ENCODE measurements around the gene BCLAF3. TPM values are rescaled to one million over a fixed set of nuclear protein-coding genes. Genes with fewer than 3 reads are reported as not detected.

Gene BCLAF3
- total RNA-seq, 1 experiment from 2014 or later: 5.3 TPM

DNA sequence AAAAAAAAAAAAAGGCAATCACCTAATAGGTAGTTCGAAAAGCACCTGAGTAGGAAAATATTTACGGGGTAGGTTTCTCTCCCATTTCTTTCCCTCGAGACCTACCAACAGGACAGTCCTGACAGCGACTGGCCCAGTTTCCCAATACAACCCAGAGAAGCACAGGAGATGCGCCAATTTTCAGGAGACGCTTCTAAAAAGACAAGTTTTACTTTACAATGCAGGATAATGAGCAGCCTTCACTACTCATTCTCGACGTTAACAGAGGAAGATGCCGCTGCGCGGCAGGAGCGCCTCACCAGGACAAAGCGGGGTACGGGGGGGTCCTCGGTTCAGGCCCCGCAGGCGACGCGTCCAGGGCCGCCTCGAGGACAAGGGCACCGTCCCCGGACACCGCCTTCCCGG lies 708 bp downstream of the BCLAF3 start:
- Histone ChIP-seq H3K27me3 (ENCODE audit: insufficient read depth, low read length) (no peaks in the 10 kb centered on the region), H3K27ac (ENCODE audit: low read depth, low read length) (peak overlapping the region; percentile 26; the same call in 1 of the 2 replicates), H3K9me3 (ENCODE audit: control insufficient read depth in 1 of 2, insufficient read depth in 1 of 2, low read depth in 1 of 2, low read length in 2 of 2) (no peaks in the 10 kb centered on the region), H3K9ac (ENCODE audit: low read length) (peak overlapping the region; percentile 47), H3K4me3 (replicated peaks in 1 of 2; ENCODE audit: low read depth in 1 of 2, low read length in 2 of 2) (peak overlapping the region; percentile 58 to 61), H2AFZ (ENCODE audit: low read depth, low read length, poor library complexity, severe bottlenecking) (no peak overlapping the region), H3K4me1 (ENCODE audit: control insufficient read depth in 1 of 2, insufficient read depth in 2 of 2, low read length in 2 of 2) (peaks cover 2 to 5% of the 10 kb centered on the region in 2 experiments; a peak in 3 of 4 replicates), H3K36me3 (ENCODE audit: control insufficient read depth in 1 of 2, insufficient read depth in 2 of 2, low read length in 2 of 2) (no peaks in the 10 kb centered on the region), H3K9me2 (ENCODE audit: insufficient read depth) (no peaks in the 10 kb centered on the region), H4K20me1 (ENCODE audit: insufficient read depth) (no peaks in the 10 kb centered on the region), H3K79me2 (ENCODE audit: insufficient read depth, low read length) (0 out of 2 replicates have a peak, but pooled peaks cover 4% of the 10 kb centered on the region), H3K4me2 (ENCODE audit: low read length) (peak overlapping the region; percentile 76)
- no TSS peak for BruUV-seq (replicated peaks)
- TF ChIP-seq ZBTB33 (IDR thresholded peaks at IDR 0.05; ENCODE audit: extremely low read depth, insufficient replicate concordance, low read length) (no peak), FOSL1 (IDR thresholded peaks at IDR 0.05; ENCODE audit: low read depth) (no peak), POLR2AphosphoS5 (IDR thresholded peaks at IDR 0.05; ENCODE audit: low read depth, low read length) (no peak), SRF (IDR thresholded peaks at IDR 0.05; ENCODE audit: low read depth) (no peak), TCF7L2 (IDR thresholded peaks at IDR 0.05; ENCODE audit: borderline replicate concordance, extremely low read depth, insufficient read depth, insufficient read length) (no peak), YY1 (IDR thresholded peaks at IDR 0.05; ENCODE audit: extremely low read depth, insufficient replicate concordance, low read depth, low read length) (no peak), SIN3A (IDR thresholded peaks at IDR 0.05; ENCODE audit: low read depth) (no peak), EGR1 (IDR thresholded peaks at IDR 0.05; ENCODE audit: low read depth) (no peak), EZH2phosphoT487 (IDR thresholded peaks at IDR 0.05; ENCODE audit: borderline replicate concordance) (no peak), CEBPB (IDR thresholded peaks at IDR 0.05; ENCODE audit: low read depth) (no peak)
- TF ChIP-seq, protein P1, sequence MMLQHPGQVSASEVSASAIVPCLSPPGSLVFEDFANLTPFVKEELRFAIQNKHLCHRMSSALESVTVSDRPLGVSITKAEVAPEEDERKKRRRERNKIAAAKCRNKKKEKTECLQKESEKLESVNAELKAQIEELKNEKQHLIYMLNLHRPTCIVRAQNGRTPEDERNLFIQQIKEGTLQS (IDR thresholded peaks at IDR 0.05): no peak
- TF ChIP-seq, protein P2, sequence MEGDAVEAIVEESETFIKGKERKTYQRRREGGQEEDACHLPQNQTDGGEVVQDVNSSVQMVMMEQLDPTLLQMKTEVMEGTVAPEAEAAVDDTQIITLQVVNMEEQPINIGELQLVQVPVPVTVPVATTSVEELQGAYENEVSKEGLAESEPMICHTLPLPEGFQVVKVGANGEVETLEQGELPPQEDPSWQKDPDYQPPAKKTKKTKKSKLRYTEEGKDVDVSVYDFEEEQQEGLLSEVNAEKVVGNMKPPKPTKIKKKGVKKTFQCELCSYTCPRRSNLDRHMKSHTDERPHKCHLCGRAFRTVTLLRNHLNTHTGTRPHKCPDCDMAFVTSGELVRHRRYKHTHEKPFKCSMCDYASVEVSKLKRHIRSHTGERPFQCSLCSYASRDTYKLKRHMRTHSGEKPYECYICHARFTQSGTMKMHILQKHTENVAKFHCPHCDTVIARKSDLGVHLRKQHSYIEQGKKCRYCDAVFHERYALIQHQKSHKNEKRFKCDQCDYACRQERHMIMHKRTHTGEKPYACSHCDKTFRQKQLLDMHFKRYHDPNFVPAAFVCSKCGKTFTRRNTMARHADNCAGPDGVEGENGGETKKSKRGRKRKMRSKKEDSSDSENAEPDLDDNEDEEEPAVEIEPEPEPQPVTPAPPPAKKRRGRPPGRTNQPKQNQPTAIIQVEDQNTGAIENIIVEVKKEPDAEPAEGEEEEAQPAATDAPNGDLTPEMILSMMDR (IDR thresholded peaks at IDR 0.05 in 2 of 3, conservative IDR thresholded peaks at IDR 0.05 in 1 of 3; ENCODE audit: borderline replicate concordance in 1 of 3, insufficient read depth in 1 of 3, low read depth in 2 of 3, low read length in 2 of 3): no peak
- no peak for ATAC-seq
- intact Hi-C loops (cut with micrococcal nuclease): loop anchor here (2.0 kb wide), 1 partner anchor 85 kb away; no protein-coding TSS in a partner anchor
- DNase-seq (ENCODE audit: low read depth, low spot score): no peak
- RAD21 ChIA-PET (ENCODE audit: low non-redundant PET in 1 of 2, low total read pairs in 2 of 2, uncharacterized antibody in 2 of 2, unreplicated experiment in 2 of 2): no interaction called here
- POLR2A ChIA-PET: no interaction called here
- CTCF ChIA-PET: no interaction called here
